Measurements from ENCODE around the gene RBM23. TPM values are rescaled to one million over a fixed set of nuclear protein-coding genes. Genes with fewer than 3 reads are reported as not detected.

Gene RBM23
- total and polyA plus RNA-seq, 9 of the 15 experiments (the other 6 are each of a cell fraction or from before 2014, with no cell fraction given), result 46.0 to 102 (median 58.5) TPM

DNA sequence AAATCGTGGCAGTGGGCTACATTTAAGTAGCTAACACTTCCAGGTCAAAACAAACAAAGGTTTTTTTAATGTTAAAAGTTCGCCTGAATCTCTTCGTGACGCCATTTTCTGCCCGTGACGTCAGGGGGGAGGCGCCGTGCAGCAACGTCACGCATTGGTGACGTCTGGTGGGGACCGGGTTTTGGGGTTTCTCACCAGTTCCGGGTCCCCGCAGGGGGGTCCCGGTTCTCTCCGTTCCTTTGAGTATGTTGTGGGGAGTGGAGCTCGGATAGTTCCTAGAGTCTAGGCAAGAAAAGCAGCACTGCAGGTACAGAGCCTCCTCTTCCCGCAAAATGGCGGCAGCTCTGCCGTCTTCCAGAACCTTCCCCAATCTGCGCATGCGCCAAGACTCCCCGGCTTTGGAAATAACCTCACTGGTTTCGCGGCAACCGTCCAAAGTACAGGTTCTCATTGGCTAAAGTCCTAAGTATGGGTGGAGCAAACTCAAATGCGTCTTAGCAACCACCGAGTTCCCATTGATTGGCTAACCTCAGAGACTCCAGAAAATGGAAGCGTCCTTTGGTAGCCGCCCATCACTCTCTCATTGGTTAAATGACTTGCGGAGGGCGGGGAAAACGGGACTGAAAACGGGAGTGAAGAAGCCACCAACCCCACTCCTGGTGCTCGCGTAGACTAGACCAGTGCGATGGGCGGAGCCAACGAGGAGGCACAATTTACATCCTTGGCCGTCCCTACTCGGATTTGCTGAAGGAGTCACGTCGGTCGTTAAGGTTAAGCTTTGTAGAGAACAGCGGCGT lies at the start of gene RBM23 (continued):
- TF ChIP-seq RBFOX2 (IDR thresholded peaks at IDR 0.05; ENCODE audit: low read depth, low read length) (peak; percentile 88), PHTF2 (CRISPR knock-in tag; IDR thresholded peaks at IDR 0.05) (no peak), ZNF436 (CRISPR knock-in tag; IDR thresholded peaks at IDR 0.05) (0 out of 2 replicates have a peak, but pooled peaks have one; percentile 47), BRCA1 (IDR thresholded peaks at IDR 0.05) (no peak), BRCA1 (CRISPR knock-in tag; IDR thresholded peaks at IDR 0.05) (no peak), SRF (CRISPR knock-in tag; IDR thresholded peaks at IDR 0.05) (no peak; a peak in 1 of 4 replicates), RFX7 (CRISPR knock-in tag; IDR thresholded peaks at IDR 0.05) (no peak), ZBTB17 (CRISPR knock-in tag; IDR thresholded peaks at IDR 0.05) (no peak), SMAD2 (IDR thresholded peaks at IDR 0.05; ENCODE audit: low read depth, low read length) (no peak), RBM15 (IDR thresholded peaks at IDR 0.05; ENCODE audit: insufficient read depth, low read length) (no peak), NFRKB (IDR thresholded peaks at IDR 0.05; ENCODE audit: low read depth) (peak; percentile 96), SNRNP70 (optimal IDR thresholded peaks at IDR 0.05; ENCODE audit: low read depth, low read length) (no peak), XRCC4 (IDR thresholded peaks at IDR 0.05; ENCODE audit: extremely low read depth, insufficient read depth, insufficient read length) (no peak), PHB2 (IDR thresholded peaks at IDR 0.05; ENCODE audit: low read depth) (no peak), ESRRB (CRISPR knock-in tag; IDR thresholded peaks at IDR 0.05; ENCODE audit: borderline replicate concordance) (no peak), MCM7 (IDR thresholded peaks at IDR 0.05) (no peak), SOX6 (IDR thresholded peaks at IDR 0.05) (no peak), ZNF75A (CRISPR knock-in tag; IDR thresholded peaks at IDR 0.05) (no peak), ADNP (tag; IDR thresholded peaks at IDR 0.05) (no peak), STAT5B (CRISPR knock-in tag; IDR thresholded peaks at IDR 0.05) (no peak), ZNF408 (CRISPR knock-in tag; IDR thresholded peaks at IDR 0.05; ENCODE audit: low read depth) (no peak)
- TF ChIP-seq, protein P1, sequence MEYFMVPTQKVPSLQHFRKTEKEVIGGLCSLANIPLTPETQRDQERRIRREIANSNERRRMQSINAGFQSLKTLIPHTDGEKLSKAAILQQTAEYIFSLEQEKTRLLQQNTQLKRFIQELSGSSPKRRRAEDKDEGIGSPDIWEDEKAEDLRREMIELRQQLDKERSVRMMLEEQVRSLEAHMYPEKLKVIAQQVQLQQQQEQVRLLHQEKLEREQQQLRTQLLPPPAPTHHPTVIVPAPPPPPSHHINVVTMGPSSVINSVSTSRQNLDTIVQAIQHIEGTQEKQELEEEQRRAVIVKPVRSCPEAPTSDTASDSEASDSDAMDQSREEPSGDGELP (CRISPR knock-in tag; IDR thresholded peaks at IDR 0.05; ENCODE audit: borderline replicate concordance), result peak; percentile 51
- TF ChIP-seq, protein P2, sequence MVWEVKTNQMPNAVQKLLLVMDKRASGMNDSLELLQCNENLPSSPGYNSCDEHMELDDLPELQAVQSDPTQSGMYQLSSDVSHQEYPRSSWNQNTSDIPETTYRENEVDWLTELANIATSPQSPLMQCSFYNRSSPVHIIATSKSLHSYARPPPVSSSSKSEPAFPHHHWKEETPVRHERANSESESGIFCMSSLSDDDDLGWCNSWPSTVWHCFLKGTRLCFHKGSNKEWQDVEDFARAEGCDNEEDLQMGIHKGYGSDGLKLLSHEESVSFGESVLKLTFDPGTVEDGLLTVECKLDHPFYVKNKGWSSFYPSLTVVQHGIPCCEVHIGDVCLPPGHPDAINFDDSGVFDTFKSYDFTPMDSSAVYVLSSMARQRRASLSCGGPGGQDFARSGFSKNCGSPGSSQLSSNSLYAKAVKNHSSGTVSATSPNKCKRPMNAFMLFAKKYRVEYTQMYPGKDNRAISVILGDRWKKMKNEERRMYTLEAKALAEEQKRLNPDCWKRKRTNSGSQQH (CRISPR knock-in tag; IDR thresholded peaks at IDR 0.05), result no peak
- TF ChIP-seq, protein P3, sequence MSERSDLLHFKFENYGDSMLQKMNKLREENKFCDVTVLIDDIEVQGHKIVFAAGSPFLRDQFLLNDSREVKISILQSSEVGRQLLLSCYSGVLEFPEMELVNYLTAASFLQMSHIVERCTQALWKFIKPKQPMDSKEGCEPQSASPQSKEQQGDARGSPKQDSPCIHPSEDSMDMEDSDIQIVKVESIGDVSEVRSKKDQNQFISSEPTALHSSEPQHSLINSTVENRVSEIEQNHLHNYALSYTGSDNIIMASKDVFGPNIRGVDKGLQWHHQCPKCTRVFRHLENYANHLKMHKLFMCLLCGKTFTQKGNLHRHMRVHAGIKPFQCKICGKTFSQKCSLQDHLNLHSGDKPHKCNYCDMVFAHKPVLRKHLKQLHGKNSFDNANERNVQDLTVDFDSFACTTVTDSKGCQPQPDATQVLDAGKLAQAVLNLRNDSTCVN (CRISPR knock-in tag; IDR thresholded peaks at IDR 0.05), result no peak

Measured in K562 (cell line).